ENCODE data around the gene GTPBP1. TPM values are rescaled to one million over a fixed set of nuclear protein-coding genes. Genes with fewer than 3 reads are reported as not detected.

Gene GTPBP1
- total RNA-seq, 2 experiments from 2014 or later, result 116 to 146 TPM

- Mint-ChIP-seq H3K36me3 (peaks cover 80% of the 10 kb centered on the region), H3K4me1 (peaks cover 30% of the 10 kb centered on the region), H3K4me3 (no peak overlapping the region), H3K27ac (peak overlapping the region; percentile 61), H3K27me3 (no peaks in the 10 kb centered on the region), H3K9me3 (ENCODE audit: low read depth) (no peaks in the 10 kb centered on the region)
- CTCF ChIA-PET, result no interaction called here
- ATAC-seq, result no peak
- DNase-seq, result no peak
These were observed 35.8 kb downstream of the GTPBP1 start for GRCh38 chr22:38741576-38741975.

DNA sequence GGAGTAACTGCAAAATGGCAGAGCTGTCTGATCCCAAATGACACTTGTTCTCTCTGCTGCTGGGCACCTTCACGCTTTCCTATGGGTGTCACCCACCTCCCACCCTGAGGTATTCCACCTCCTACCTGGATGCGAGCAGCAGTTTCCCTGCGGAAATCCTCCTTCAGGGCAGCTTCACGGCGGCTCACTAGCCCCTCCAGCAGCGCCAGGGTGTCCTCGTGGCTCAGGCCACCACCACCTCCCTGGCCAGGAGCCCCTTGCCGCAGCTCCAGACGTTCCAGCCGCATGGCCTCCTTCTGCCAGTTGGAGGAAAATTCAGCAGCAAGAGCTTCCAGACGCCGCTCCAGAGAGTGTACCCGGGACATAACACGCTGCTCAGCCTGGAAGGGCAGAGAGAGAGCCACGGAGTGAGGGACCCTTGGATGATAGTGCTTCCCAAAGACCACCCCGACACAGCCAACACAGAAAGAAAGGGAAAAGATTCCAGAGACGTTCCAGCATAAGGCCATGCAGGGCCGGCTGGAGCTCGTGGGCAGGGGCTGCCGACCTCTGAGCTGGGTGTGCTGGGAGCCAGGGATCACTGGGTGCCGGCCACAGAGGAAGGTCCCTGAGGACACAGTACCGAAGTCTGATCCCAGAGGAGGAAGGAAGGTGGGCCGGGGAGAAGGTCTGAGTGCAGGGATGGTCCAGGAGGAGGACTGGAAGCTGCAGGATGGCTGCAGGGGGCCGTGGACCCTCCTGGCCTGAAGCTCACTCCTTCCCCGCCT is 36.6 kb downstream of the GTPBP1 start:
- H3K4me3 Mint-ChIP-seq, result no peak overlapping the region
- DNase-seq, result no peak
- H3K36me3 Mint-ChIP-seq, result peaks cover 80% of the 10 kb centered on the region
- ATAC-seq, result no peak
- H3K27ac Mint-ChIP-seq, result no peak overlapping the region
- H3K9me3 Mint-ChIP-seq (ENCODE audit: low read depth), result no peaks in the 10 kb centered on the region
- CTCF ChIA-PET, result interaction anchor here (0.9 to 1.9 kb wide), 4 partner anchors 9 to 37 kb away, joined by 3 to 9 read pairs (median 4); partner anchors contain the start of gene GTPBP1
- no peaks in the 10 kb centered on the region for H3K27me3 Mint-ChIP-seq
- peaks cover 25% of the 10 kb centered on the region for H3K4me1 Mint-ChIP-seq

DNA sequence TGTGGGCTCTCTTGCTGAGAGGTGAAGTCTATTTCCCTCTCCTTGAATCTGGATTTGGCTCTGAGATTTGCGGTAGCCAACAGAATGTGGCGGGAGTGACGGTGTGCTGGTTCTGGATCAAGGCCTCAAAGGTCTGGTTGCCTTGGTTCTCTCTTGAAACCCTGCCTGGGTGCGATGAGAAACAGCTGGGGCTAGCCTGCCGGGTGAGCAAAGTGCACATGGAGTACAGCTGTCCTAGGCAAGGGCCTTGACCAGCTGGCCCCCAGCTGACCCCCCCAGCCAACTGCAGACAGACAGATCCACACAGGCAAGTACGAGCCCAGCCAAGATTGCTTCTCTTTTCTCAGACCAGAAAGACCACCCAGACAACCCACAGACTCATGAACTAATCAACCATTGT is 39.2 kb downstream of the GTPBP1 start:
- CTCF ChIA-PET, result no interaction called here
- Mint-ChIP-seq H3K27ac (no peak overlapping the region), H3K9me3 (ENCODE audit: low read depth) (no peaks in the 10 kb centered on the region), H3K27me3 (no peaks in the 10 kb centered on the region), H3K4me1 (peaks cover 31% of the 10 kb centered on the region), H3K36me3 (peaks cover 83% of the 10 kb centered on the region), H3K4me3 (no peak overlapping the region)
- DNase-seq (no peak), ATAC-seq (no peak)

DNA sequence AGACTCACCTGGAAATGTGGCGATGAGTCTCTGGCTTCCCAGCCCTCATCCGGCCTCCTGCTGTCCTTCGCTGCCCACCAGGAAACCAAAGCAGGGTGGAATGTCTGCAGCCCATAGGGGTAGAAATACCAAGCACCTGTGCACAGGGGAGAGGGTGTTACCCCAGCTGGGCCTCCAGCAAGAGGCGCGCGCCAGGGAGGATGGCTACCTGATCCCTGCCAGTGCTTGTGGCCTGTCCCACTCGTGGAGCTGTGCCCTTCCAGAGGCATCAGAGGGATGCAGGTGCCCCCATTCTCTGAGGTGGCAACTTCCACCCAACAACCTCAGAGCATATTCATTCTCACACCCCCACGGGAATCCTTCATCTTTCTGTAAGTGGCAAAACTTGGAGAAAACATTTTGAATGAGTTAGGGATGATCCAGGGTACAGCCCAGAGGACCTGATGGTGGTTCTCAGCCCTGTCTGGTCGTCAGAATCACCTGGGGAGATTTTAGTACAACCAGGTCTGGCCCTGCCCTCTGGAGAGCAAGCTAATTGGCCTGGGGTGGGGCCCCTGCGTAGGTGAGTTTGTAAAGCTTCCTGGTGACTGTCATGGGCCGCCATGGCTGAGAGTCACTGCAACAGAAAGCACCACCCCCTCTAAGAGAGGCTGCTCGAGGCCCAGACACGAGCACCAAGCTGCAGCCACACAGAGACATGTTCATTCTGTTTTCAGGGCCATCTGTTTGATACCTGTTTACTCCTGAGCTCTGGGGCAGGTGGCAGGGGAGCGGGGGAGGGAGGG is 40.1 kb downstream of the GTPBP1 start:
- Mint-ChIP-seq H3K27me3 (no peaks in the 10 kb centered on the region), H3K27ac (peak overlapping the region; percentile 8), H3K4me1 (peaks cover 40% of the 10 kb centered on the region), H3K36me3 (peaks cover 82% of the 10 kb centered on the region), H3K4me3 (no peak overlapping the region), H3K9me3 (ENCODE audit: low read depth) (no peaks in the 10 kb centered on the region)
- CTCF ChIA-PET, result interaction anchor here (1.4 to 3.5 kb wide), 5 partner anchors 8 to 24 kb away, joined by 3 to 28 read pairs (median 5); no protein-coding TSS in a partner anchor
- ATAC-seq (no peak), DNase-seq (no peak)

GRCh38 chr22:38748487-38749136 is 42.9 kb downstream of the GTPBP1 start:
- DNase-seq (no peak), ATAC-seq (no peak)
- H3K36me3 Mint-ChIP-seq, result peaks cover 81% of the 10 kb centered on the region
- H3K27ac Mint-ChIP-seq, result peak overlapping the region; percentile 57
- H3K9me3 Mint-ChIP-seq (ENCODE audit: low read depth), result no peaks in the 10 kb centered on the region
- no peak overlapping the region for H3K4me3 Mint-ChIP-seq
- CTCF ChIA-PET, result interaction anchor here (3.5 kb wide), 1 partner anchor 15 kb away, joined by 28 read pairs; no protein-coding TSS in a partner anchor
- peaks cover 60% of the 10 kb centered on the region for H3K4me1 Mint-ChIP-seq
- H3K27me3 Mint-ChIP-seq, result no peaks in the 10 kb centered on the region

- Mint-ChIP-seq H3K27ac (peak overlapping the region; percentile 74), H3K9me3 (ENCODE audit: low read depth) (no peaks in the 10 kb centered on the region), H3K27me3 (no peaks in the 10 kb centered on the region), H3K36me3 (peaks cover 83% of the 10 kb centered on the region), H3K4me1 (peaks cover 63% of the 10 kb centered on the region), H3K4me3 (peak overlapping the region; percentile 36)
- CTCF ChIA-PET, result interaction anchor here (1.1 to 4.6 kb wide), 5 partner anchors 13 to 119 kb away, joined by 4 to 31 read pairs (median 20); no protein-coding TSS in a partner anchor
- no peak for ATAC-seq
- no peak for DNase-seq
These were observed 44.4 kb downstream of the GTPBP1 start for GRCh38 chr22:38750104-38750503.

GRCh38 chr22:38750638-38751037 is 44.9 kb downstream of the GTPBP1 start:
- H3K4me3 Mint-ChIP-seq, result peak overlapping the region; percentile 92
- H3K36me3 Mint-ChIP-seq, result peaks cover 79% of the 10 kb centered on the region
- ATAC-seq (no peak), DNase-seq (no peak)
- CTCF ChIA-PET, result interaction anchor here (1.1 to 4.6 kb wide), 6 partner anchors 13 to 119 kb away, joined by 4 to 31 read pairs (median 15); partner anchors contain the start of gene GTPBP1
- H3K27ac Mint-ChIP-seq, result peak overlapping the region; percentile 99
- no peaks in the 10 kb centered on the region for H3K27me3 Mint-ChIP-seq
- H3K4me1 Mint-ChIP-seq, result peaks cover 60% of the 10 kb centered on the region
- H3K9me3 Mint-ChIP-seq (ENCODE audit: low read depth), result no peaks in the 10 kb centered on the region

GRCh38 chr22:38751066-38751421 is 45.3 kb downstream of the GTPBP1 start:
- peak overlapping the region; percentile 99 for H3K27ac Mint-ChIP-seq
- H3K4me3 Mint-ChIP-seq, result peak overlapping the region; percentile 92
- no peak for DNase-seq
- ATAC-seq, result no peak
- H3K9me3 Mint-ChIP-seq (ENCODE audit: low read depth), result no peaks in the 10 kb centered on the region
- no peaks in the 10 kb centered on the region for H3K27me3 Mint-ChIP-seq
- H3K4me1 Mint-ChIP-seq, result peaks cover 56% of the 10 kb centered on the region
- CTCF ChIA-PET, result interaction anchor here (0.7 to 4.6 kb wide), 9 partner anchors 8 to 118 kb away, joined by 3 to 31 read pairs (median 7); partner anchors contain the start of gene GTPBP1
- H3K36me3 Mint-ChIP-seq, result peaks cover 76% of the 10 kb centered on the region

DNA sequence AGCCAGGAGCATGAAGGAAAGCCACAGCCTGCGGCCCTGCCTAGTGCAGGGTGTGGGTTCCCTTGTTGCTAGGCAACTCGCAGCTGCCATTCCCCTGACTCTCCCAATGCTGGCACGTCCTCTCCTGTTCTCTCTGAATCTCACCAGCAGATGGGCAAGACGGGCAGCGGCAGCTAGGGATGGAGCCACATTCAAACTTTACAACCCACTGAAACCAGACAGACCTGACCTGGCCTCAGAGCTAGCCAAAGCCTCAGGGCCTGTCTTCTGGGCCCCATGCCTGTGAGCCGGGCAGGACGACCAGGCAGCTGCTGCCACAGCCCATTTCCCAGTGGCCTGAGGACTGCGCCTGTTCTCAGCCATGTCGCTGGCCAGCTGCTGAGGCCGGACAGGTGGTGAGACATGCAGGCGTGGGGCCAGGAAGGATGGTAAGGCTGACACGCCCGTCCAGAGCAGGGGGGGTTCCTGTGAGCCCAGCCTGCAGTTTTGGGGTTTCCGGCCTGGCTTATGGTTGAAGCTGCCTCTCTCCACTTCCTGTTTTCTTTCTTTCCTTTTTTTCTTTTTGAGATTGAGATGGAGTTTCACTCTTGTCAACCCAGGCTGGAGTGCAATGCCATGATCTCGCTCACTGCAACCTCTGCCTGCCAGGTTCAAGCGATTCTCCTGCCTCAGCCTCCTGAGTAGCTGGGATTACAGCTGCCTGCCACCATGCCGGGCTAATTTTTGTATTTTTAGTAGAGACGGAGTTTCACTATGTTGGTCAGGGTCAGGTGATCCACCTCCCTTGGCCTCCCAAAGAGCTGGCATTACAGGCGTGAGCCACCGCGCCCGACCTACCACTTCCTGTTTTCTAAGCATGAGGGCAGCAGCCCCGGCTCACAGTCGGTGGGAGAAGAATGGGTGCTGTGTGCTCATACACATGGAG is 45.9 kb downstream of the GTPBP1 start:
- Mint-ChIP-seq H3K4me1 (peaks cover 55% of the 10 kb centered on the region), H3K27ac (peak overlapping the region; percentile 99), H3K4me3 (peak overlapping the region; percentile 92), H3K27me3 (no peaks in the 10 kb centered on the region), H3K36me3 (peaks cover 71% of the 10 kb centered on the region), H3K9me3 (ENCODE audit: low read depth) (no peaks in the 10 kb centered on the region)
- CTCF ChIA-PET, result interaction anchor here (0.7 to 4.6 kb wide), 10 partner anchors 9 to 118 kb away, joined by 3 to 31 read pairs (median 6); partner anchors contain the start of gene GTPBP1
- DNase-seq, result peak; percentile 93
- ATAC-seq, result peak; percentile 50

GRCh38 chr22:38753948-38754750 is 48.4 kb downstream of the GTPBP1 start:
- Mint-ChIP-seq H3K36me3 (peaks cover 56% of the 10 kb centered on the region), H3K27ac (peak overlapping the region; percentile 99), H3K9me3 (ENCODE audit: low read depth) (no peaks in the 10 kb centered on the region), H3K4me1 (peaks cover 62% of the 10 kb centered on the region), H3K4me3 (peak overlapping the region; percentile 92), H3K27me3 (no peaks in the 10 kb centered on the region)
- DNase-seq, result peak; percentile 58
- CTCF ChIA-PET, result interaction anchor here (1.1 to 4.6 kb wide), 5 partner anchors 13 to 115 kb away, joined by 3 to 31 read pairs (median 7); partner anchors contain the start of gene TOMM22
- ATAC-seq, result no peak

DNA sequence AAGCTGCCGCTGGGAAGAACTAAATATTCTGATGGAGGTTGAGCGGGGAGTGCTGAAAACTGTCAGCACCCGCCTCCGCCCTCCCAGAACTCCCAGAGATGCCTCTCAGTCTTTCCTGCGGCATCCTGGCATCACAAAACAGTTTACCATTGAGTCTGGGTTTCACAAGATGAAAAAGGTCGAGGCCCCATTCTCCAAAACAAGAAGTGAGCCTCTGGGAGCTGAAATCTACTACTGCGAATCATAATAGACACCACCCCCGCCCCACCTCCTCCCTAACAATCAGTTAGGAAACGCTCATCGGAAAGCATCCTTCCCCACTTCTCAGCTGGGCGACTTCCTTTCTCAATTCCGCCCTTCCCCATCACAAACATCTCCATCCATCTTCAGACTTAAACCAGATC is 49.0 kb downstream of the GTPBP1 start:
- Mint-ChIP-seq H3K27me3 (no peaks in the 10 kb centered on the region), H3K36me3 (peaks cover 50% of the 10 kb centered on the region), H3K27ac (peak overlapping the region; percentile 99), H3K4me3 (peak overlapping the region; percentile 92), H3K4me1 (peaks cover 58% of the 10 kb centered on the region), H3K9me3 (ENCODE audit: low read depth) (no peaks in the 10 kb centered on the region)
- CTCF ChIA-PET, result interaction anchor here (1.1 to 2.5 kb wide), 3 partner anchors 14 to 73 kb away, joined by 3 to 7 read pairs (median 4); partner anchors contain the start of gene TOMM22
- ATAC-seq, result no peak
- peak; percentile 56 for DNase-seq
